ENCODE measurements around the gene TMEM213. TPM values are rescaled to one million over a fixed set of nuclear protein-coding genes. Genes with fewer than 3 reads are reported as not detected.

The TMEM213 gene
- total and polyA plus RNA-seq, 2 of the 8 experiments (the other 6 are each of a cell fraction or from before 2014, with no cell fraction given) = 0.21 to 0.67 TPM

DNA sequence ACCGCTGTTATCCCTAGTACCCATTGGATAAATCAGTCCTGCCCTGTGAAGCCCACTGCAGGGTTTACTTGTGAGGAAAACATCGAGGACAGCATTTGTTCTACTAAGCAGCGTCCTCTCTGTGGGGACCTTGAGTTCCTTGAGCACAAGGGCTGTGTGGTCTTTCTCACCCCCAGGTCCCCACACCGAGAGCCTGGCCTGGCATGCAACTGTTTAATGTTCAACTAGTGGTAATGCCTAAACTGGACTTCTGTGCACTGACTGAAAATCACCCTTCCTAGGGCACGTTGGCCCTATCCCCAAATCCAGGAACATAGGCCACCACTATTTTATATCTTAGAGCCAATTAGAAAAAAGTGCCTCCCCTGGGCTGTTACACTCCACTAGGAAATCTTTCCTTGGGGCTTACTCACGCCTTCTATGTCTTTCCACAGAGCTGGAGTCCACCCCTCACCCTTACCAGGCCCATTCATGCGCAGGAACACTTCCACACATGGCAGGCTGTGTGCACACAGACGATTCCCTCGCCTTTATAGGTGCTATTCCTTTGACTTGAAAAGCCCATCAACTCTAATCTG lies 1.7 kb upstream of the TMEM213 start (continued):
- TF ChIP-seq, protein P1, sequence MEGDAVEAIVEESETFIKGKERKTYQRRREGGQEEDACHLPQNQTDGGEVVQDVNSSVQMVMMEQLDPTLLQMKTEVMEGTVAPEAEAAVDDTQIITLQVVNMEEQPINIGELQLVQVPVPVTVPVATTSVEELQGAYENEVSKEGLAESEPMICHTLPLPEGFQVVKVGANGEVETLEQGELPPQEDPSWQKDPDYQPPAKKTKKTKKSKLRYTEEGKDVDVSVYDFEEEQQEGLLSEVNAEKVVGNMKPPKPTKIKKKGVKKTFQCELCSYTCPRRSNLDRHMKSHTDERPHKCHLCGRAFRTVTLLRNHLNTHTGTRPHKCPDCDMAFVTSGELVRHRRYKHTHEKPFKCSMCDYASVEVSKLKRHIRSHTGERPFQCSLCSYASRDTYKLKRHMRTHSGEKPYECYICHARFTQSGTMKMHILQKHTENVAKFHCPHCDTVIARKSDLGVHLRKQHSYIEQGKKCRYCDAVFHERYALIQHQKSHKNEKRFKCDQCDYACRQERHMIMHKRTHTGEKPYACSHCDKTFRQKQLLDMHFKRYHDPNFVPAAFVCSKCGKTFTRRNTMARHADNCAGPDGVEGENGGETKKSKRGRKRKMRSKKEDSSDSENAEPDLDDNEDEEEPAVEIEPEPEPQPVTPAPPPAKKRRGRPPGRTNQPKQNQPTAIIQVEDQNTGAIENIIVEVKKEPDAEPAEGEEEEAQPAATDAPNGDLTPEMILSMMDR (IDR thresholded peaks at IDR 0.05; ENCODE audit: control extremely low read depth in 1 of 3, insufficient read depth in 1 of 3, low read depth in 1 of 3, low read length in 3 of 3) = no peak

Measured in H1 (cell line).